H1 (cell line): ENCODE measurements around the gene COX10.

Experiments
- POLR2A ChIP-seq, 2 experiments: IDR thresholded peaks; 1 replicate in 1 of 2; 2 replicates in 1 of 2; pipeline ENCODE4 v1.6.1; 2011; ENCODE audit warnings: low read depth in 2 of 2, low read length in 2 of 2, mild to moderate bottlenecking in 2 of 2; ENCODE audit errors: control extremely low read depth in 1 of 2
- SP4 ChIP-seq: IDR thresholded peaks from 2 replicates; pipeline ENCODE4 v1.6.1; 2012; ENCODE audit warnings: low read length, inconsistent platforms

DNA sequence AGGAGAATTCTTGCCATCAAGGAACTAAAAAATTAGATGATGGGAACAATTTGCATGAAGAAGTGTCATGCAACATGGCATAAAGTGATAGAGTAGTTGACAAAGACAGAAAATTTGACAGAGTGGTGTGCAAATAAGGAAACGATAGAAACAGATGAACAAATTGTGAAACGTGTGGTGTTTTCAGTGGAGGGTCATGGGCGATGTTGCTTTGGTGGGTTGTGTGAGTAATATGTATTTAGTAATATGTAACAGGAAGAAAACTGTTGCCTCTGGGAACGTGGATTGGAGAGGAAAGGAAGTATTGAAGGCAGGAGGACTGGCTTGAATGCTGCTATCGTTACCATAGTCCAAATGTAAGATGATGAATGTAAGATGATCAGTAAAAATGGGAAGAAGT is 3.6 kb downstream of the COX10 start:
- TF ChIP-seq POLR2A (IDR thresholded peaks at IDR 0.05; ENCODE audit: control extremely low read depth in 1 of 2, low read depth in 2 of 2, low read length in 2 of 2) (no peak), SP4 (no peak)
